ENCODE results near the gene FDX2.

Gene FDX2

DNA sequence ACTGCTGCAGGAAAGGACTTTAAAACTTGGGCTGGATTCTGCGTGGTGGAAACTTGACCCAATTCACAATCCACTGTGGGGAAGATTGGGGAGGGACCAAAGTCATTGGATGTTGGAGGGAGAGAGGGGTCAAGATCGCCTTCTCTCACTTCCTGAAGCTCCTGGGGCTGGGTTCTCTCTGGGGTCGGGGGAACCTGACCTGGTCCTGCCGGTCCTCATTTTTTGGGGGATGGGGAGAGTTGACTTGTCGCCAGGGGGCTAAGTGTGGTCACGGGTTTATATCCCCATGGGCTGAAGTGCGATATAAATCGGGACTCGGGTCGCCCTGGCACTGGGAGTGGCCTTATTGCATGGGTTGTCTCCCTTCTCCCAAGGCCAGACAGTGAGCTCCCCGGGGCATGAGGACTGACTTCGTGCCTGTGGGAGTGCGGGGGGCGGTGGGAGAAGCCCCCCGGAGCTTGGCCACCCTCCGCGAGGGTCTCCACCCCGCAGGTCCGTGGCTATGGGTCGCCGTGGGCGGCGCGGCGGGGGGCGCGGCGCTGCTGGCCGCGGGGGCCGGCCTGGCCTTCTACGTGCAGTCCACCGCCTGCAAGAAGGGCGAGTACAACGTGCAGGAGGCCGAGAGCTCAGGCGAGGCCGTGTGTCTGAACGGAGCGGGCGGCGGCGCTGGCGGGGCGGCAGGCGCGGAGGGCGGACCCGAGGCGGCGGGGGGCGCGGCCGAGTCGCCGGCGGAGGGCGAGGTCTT, 19.8 kb downstream of the FDX2 start:
- H3K36me3 ChIP-seq (ENCODE audit: insufficient read depth, low read length) = no peaks in the 10 kb centered on the region
- H3K9me3 ChIP-seq (ENCODE audit: control insufficient read depth, insufficient read depth, low read length) = no peaks in the 10 kb centered on the region
- H3K9ac ChIP-seq (ENCODE audit: low read depth, low read length) = peak overlapping the region; percentile 55; the same call in 1 of the 2 replicates
- H3K4me1 ChIP-seq (ENCODE audit: insufficient read depth, low read length) = no peaks in the 10 kb centered on the region; the same call in 1 of the 2 replicates

DNA sequence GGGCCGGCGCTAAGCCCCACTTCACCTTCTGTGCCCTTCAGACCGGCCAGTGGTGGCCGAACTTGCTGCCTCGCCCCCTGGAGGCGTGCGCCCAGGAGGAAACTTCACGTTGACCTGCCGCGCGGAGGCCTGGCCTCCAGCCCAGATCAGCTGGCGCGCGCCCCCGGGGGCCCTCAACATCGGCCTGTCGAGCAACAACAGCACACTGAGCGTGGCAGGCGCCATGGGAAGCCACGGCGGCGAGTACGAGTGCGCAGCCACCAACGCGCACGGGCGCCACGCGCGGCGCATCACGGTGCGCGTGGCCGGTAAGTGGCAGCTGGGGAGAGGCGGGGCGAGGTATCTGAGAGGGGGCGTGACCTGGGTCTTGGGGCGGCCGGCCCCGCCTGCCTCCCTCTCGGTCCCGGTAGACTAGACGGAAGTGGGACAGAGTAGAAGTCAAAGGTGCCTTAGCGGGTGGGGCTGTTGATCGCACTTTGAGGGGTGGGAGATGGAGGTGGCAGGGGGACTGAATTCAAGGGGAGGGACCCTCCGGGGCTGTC, 20.4 kb downstream of the FDX2 start:
- Histone ChIP-seq H3K9me3 (ENCODE audit: control insufficient read depth, insufficient read depth, low read length) (no peaks in the 10 kb centered on the region), H3K4me1 (ENCODE audit: insufficient read depth, low read length) (no peaks in the 10 kb centered on the region; the same call in 1 of the 2 replicates), H3K36me3 (ENCODE audit: insufficient read depth, low read length) (no peaks in the 10 kb centered on the region), H3K9ac (ENCODE audit: low read depth, low read length) (peak overlapping the region; percentile 55; the same call in 1 of the 2 replicates)

DNA sequence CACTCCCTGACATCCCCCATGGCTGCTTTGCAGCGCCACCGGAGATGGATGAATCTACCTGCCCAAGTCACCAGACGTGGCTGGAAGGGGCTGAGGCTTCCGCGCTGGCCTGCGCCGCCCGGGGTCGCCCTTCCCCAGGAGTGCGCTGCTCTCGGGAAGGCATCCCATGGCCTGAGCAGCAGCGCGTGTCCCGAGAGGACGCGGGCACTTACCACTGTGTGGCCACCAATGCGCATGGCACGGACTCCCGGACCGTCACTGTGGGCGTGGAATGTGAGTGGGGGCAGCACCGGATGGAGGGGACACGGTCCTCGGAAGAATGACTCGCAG, 21.5 kb downstream of the FDX2 start:
- no peaks in the 10 kb centered on the region; the same call in 1 of the 2 replicates for H3K4me1 ChIP-seq (ENCODE audit: insufficient read depth, low read length)
- no peaks in the 10 kb centered on the region for H3K9me3 ChIP-seq (ENCODE audit: control insufficient read depth, insufficient read depth, low read length)
- H3K9ac ChIP-seq (ENCODE audit: low read depth, low read length) = no peak overlapping the region
- H3K36me3 ChIP-seq (ENCODE audit: insufficient read depth, low read length) = no peaks in the 10 kb centered on the region

DNA sequence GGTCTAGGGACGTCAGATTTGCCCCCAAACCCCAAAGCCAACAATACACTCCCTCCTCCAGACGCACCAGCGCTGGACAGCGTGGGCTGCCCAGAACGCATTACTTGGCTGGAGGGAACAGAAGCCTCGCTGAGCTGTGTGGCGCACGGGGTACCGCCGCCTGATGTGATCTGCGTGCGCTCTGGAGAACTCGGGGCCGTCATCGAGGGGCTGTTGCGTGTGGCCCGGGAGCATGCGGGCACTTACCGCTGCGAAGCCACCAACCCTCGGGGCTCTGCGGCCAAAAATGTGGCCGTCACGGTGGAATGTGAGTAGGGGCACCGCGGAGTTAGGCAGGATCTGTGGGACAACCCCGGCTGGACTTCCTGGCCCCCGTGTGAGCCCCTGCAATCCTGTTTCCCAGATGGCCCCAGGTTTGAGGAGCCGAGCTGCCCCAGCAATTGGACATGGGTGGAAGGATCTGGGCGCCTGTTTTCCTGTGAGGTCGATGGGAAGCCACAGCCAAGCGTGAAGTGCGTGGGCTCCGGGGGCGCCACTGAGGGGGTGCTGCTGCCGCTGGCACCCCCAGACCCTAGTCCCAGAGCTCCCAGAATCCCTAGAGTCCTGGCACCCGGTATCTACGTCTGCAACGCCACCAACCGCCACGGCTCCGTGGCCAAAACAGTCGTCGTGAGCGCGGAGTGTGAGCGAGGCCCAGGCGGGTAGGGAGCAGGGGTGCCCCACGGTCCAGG, 22.0 kb downstream of the FDX2 start:
- H3K9me3 ChIP-seq (ENCODE audit: control insufficient read depth, insufficient read depth, low read length) = no peaks in the 10 kb centered on the region
- H3K36me3 ChIP-seq (ENCODE audit: insufficient read depth, low read length) = no peaks in the 10 kb centered on the region
- no peaks in the 10 kb centered on the region; the same call in 1 of the 2 replicates for H3K4me1 ChIP-seq (ENCODE audit: insufficient read depth, low read length)
- H3K9ac ChIP-seq (ENCODE audit: low read depth, low read length) = no peak overlapping the region; the same call in 1 of the 2 replicates

DNA sequence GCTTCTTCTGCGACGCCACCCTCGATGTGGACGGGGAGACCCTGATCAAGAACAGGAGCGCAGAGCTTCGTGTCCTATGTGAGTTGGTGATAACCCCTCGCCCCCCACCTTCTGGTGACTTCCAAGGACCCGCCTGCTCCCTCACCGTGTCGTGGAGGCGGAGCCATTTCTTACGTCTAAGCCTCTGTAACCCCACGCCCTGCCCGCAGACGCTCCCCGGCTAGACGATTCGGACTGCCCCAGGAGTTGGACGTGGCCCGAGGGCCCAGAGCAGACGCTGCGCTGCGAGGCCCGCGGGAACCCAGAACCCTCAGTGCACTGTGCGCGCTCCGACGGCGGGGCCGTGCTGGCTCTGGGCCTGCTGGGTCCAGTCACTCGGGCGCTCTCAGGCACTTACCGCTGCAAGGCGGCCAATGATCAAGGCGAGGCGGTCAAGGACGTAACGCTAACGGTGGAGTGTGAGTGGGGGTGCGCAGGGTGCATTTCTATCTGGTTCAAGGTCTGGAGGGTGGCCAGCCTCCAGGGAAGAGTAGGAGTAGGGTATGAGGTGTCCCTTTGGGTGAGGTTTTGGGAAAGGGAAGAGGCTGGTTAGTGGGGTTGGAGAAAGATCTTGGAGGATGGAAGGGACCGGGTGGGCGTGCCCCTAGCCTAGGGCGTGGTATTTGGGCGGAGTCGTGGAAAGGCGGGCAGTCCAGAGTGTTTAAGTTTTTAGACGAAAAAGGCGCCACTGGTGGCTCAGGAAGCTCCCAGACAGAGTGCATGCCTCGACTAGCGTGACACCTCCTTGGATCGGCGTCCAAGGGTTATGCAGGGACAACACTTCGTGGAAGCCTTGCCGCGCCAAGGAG, 22.8 kb downstream of the FDX2 start:
- no peaks in the 10 kb centered on the region for H3K9me3 ChIP-seq (ENCODE audit: control insufficient read depth, insufficient read depth, low read length)
- peak overlapping the region; percentile 31; the same call in 1 of the 2 replicates for H3K9ac ChIP-seq (ENCODE audit: low read depth, low read length)
- no peaks in the 10 kb centered on the region; the same call in 1 of the 2 replicates for H3K4me1 ChIP-seq (ENCODE audit: insufficient read depth, low read length)
- H3K36me3 ChIP-seq (ENCODE audit: insufficient read depth, low read length) = no peaks in the 10 kb centered on the region

DNA sequence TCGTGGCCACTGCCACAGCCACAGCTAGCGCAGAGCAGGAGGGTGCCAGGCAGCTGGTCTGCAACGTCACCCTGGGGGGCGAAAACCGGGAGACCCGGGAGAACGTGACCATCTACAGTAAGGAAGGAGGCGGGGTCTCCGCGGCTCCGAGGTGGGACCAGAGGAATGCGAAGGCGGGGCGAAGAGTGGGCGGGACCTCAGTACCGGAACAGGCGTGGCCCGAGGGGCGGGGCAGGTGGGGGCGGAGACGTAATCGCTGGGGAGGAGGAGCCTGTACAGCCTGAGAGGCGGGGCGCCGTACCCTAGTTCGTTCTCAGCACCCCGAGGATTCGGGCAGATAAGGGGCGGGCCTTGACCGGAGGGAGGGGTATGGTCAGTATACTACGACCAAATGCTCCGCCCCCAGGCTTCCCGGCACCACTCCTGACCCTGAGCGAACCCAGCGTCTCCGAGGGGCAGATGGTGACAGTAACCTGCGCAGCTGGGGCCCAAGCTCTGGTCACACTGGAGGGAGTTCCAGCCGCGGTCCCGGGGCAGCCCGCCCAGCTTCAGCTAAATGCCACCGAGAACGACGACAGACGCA, 23.5 kb downstream of the FDX2 start:
- H3K9ac ChIP-seq (ENCODE audit: low read depth, low read length) = peak overlapping the region; percentile 59; the same call in 1 of the 2 replicates
- H3K9me3 ChIP-seq (ENCODE audit: control insufficient read depth, insufficient read depth, low read length) = no peaks in the 10 kb centered on the region
- H3K4me1 ChIP-seq (ENCODE audit: insufficient read depth, low read length) = no peaks in the 10 kb centered on the region; the same call in 1 of the 2 replicates
- H3K36me3 ChIP-seq (ENCODE audit: insufficient read depth, low read length) = no peaks in the 10 kb centered on the region

DNA sequence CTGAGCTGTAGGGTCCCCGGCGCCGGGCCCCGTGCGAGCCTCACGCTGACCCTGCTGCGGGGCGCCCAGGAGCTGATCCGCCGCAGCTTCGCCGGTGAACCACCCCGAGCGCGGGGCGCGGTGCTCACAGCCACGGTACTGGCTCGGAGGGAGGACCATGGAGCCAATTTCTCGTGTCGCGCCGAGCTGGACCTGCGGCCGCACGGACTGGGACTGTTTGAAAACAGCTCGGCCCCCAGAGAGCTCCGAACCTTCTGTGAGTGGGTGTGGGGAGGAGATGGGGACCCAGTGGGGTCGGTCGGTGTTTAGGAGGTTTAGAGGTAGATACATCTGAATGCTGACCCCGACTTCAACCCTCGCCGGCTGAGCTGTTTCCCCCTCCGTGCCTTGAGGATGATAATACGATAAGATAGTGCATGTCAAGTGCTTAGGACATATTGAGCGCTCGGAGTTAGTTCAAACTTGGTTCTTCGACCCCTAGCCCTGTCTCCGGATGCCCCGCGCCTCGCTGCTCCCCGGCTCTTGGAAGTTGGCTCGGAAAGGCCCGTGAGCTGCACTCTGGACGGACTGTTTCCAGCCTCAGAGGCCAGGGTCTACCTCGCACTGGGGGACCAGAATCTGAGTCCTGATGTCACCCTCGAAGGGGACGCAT, 24.1 kb downstream of the FDX2 start:
- Histone ChIP-seq H3K36me3 (ENCODE audit: insufficient read depth, low read length) (no peaks in the 10 kb centered on the region), H3K4me1 (ENCODE audit: insufficient read depth, low read length) (no peaks in the 10 kb centered on the region; the same call in 1 of the 2 replicates), H3K9me3 (ENCODE audit: control insufficient read depth, insufficient read depth, low read length) (no peaks in the 10 kb centered on the region), H3K9ac (ENCODE audit: low read depth, low read length) (peak overlapping the region; percentile 59; the same call in 1 of the 2 replicates)

DNA sequence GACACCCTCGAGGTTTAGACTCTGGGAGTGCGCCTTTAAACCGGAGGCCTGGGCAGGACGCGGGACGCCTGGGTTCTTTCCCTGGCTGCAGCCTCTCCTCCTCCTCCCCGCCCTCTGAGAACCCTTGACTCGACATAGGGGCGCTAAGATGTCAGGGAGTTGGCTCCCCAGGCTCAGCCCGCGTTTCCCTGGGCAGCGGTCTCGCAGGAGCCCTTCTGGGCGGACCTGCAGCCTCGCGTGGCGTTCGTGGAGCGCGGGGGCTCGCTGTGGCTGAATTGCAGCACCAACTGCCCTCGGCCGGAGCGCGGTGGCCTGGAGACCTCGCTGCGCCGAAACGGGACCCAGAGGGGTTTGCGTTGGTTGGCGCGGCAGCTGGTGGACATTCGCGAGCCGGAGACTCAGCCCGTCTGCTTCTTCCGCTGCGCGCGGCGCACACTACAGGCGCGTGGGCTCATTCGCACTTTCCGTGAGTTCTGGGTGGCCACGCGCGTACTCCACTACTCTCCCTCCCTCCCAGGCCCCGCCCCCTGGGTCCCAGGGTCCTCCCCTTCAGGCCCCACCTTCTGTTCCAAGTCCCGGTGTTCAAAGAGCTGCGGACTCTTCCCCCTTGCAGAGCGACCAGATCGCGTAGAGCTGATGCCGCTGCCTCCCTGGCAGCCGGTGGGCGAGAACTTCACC, 24.8 kb downstream of the FDX2 start:
- peak overlapping the region; percentile 59; the same call in 1 of the 2 replicates for H3K9ac ChIP-seq (ENCODE audit: low read depth, low read length)
- H3K36me3 ChIP-seq (ENCODE audit: insufficient read depth, low read length) = no peaks in the 10 kb centered on the region
- H3K4me1 ChIP-seq (ENCODE audit: insufficient read depth, low read length) = no peaks in the 10 kb centered on the region; the same call in 1 of the 2 replicates
- no peaks in the 10 kb centered on the region for H3K9me3 ChIP-seq (ENCODE audit: control insufficient read depth, insufficient read depth, low read length)

DNA sequence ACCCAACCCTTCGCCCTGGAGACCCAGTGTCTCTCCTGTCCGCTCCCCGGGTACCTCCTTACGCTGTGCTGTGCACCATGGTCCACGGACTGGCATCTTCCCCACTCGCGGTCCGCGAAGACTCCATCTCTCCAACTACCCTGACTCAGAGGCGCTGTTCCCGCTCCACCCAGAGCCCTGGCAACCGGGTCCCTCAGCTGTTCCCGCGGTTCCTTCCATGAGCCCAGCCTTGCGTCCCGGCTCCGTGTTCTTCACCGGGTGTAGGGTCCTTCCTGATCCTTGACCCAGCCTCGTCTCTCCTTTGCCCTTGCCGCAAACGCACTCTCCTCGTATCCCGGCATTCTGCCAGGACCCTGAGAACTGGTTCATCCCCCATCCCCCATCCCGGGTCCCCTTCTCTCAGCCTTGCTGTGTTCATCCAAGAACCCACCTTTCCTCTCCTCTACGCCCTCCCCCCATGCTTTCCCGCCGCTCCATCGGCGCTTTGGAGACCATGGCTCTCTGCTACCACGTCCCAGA, 25.4 kb downstream of the FDX2 start:
- H3K4me1 ChIP-seq (ENCODE audit: insufficient read depth, low read length) = no peaks in the 10 kb centered on the region; the same call in 1 of the 2 replicates
- no peaks in the 10 kb centered on the region for H3K36me3 ChIP-seq (ENCODE audit: insufficient read depth, low read length)
- no peaks in the 10 kb centered on the region for H3K9me3 ChIP-seq (ENCODE audit: control insufficient read depth, insufficient read depth, low read length)
- H3K9ac ChIP-seq (ENCODE audit: low read depth, low read length) = peak overlapping the region; percentile 59; the same call in 1 of the 2 replicates

DNA sequence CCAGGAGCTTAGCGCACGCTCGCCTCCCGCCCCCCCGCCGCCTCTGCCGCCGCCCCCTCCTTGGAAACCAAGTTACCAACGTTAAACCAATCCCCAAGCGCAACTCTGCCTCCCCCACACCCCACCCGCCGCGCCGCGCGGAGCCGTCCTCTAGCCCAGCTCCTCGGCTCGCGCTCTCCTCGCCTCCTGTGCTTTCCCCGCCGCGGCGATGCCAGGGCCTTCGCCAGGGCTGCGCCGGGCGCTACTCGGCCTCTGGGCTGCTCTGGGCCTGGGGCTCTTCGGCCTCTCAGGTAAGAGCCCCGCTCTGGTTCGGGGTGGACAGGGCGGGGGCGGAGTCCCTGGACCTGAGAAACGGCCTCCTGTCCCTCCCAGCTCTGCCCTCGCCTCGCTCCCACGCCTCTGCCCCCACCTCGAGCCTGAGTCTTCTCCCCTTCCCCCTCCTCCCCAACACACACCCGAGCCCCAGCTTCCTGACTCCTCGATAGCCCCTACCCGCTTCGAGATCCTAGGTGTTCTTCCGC, 25.9 kb downstream of the FDX2 start, which contains the start of gene ICAM5:
Gene ICAM5, plus strand, starts transcription at position 117 of the 521 bp plus-strand sequence. Its CDS starts 92 bp downstream, at position 209.
- peak within 1 kb of the TSS; percentile 59; the same call in 1 of the 2 replicates for H3K9ac ChIP-seq (ENCODE audit: low read depth, low read length)
- no peaks in the 10 kb centered on the region; the same call in 1 of the 2 replicates for H3K4me1 ChIP-seq (ENCODE audit: insufficient read depth, low read length)
- no peaks in the 10 kb centered on the region for H3K9me3 ChIP-seq (ENCODE audit: control insufficient read depth, insufficient read depth, low read length)
- H3K36me3 ChIP-seq (ENCODE audit: insufficient read depth, low read length) = no peaks in the 10 kb centered on the region

DNA sequence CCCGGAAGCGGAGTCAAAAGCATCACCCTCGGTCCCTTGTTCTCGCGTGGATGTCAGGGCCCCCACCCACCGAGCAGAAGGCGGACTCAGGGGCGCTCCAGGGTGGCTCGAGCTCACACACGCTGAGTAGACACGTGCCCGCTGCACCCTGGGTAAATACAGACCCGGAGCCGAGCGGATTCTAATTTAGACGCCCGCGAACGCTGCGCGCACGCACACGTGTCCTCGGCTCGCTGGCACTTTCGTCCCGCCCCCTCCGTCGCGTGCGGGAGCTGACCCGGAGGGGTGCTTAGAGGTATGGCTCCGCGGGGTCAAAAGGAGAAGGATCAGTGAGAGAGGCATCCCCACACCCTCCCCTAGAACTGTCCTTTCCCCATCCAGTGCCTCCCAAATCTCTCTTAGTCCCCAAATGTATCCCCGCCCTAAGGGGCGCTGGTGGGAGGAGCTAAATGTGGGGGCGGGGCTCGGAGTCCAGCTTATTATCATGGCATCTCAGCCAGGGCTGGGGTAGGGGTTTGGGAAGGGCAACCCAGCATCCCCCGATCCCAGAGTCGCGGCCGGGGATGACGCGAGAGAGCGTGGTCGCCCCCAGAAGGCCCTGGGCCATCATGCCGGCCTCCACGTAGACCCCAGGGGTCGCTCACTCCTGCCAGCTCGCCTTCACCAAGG, 26.5 kb downstream of the FDX2 start:
- no peaks in the 10 kb centered on the region for H3K36me3 ChIP-seq (ENCODE audit: insufficient read depth, low read length)
- no peaks in the 10 kb centered on the region for H3K9me3 ChIP-seq (ENCODE audit: control insufficient read depth, insufficient read depth, low read length)
- no peaks in the 10 kb centered on the region; the same call in 1 of the 2 replicates for H3K4me1 ChIP-seq (ENCODE audit: insufficient read depth, low read length)
- peak overlapping the region; percentile 59; the same call in 1 of the 2 replicates for H3K9ac ChIP-seq (ENCODE audit: low read depth, low read length)

DNA sequence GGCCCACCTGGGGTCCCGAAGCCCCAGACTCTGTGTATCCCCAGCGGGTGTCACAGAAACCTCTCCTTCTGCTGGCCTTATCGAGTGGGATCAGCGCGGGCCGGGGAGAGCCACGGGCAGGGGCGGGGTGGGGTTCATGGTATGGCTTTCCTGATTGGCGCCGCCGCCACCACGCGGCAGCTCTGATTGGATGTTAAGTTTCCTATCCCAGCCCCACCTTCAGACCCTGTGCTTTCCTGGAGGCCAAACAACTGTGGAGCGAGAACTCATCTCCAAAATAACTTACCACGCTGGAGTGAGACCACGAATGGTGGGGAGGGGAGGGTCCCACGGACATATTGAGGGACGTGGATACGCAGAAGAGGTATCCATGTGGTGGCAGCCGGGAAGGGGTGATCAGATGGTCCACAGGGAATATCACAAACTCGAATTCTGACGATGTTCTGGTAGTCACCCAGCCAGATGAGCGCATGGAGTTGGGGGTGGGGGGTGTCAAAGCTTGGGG, 27.1 kb downstream of the FDX2 start:
- H3K4me1 ChIP-seq (ENCODE audit: insufficient read depth, low read length) = peaks cover under 1% of the 10 kb centered on the region; the same call in 1 of the 2 replicates
- H3K36me3 ChIP-seq (ENCODE audit: insufficient read depth, low read length) = no peaks in the 10 kb centered on the region
- H3K9ac ChIP-seq (ENCODE audit: low read depth, low read length) = peak overlapping the region; percentile 59; the same call in 1 of the 2 replicates
- H3K9me3 ChIP-seq (ENCODE audit: control insufficient read depth, insufficient read depth, low read length) = no peaks in the 10 kb centered on the region
